H9 (cell line): Measurements from ENCODE around the gene CCL21. TPM values are rescaled to one million over a fixed set of nuclear protein-coding genes. Genes with fewer than 3 reads are reported as not detected.

Source experiments
- DNase-seq: peaks from one replicate; pipeline ENCODE4 v3.0.0-alpha.2; 2017
- H2AFZ ChIP-seq: one replicate; pipeline ENCODE4 v1.6.1; 2013; ENCODE audit warnings: mild to moderate bottlenecking, low read length, control low read depth, moderate library complexity
- H2AK5ac ChIP-seq: 2 replicates; pipeline ENCODE4 v1.6.1; 2013; ENCODE audit warnings: low read length, control low read depth, mixed read lengths; ENCODE audit not compliant: insufficient read length
- H2BK120ac ChIP-seq: one replicate; pipeline ENCODE4 v1.6.1; 2013; ENCODE audit warnings: low read depth, mild to moderate bottlenecking, low read length, control low read depth, inconsistent platforms; ENCODE audit not compliant: poor library complexity, severe bottlenecking
- H2BK12ac ChIP-seq: 2 replicates; pipeline ENCODE4 v1.6.1; 2013; ENCODE audit warnings: low read length, control low read depth, mixed read lengths, low read depth; ENCODE audit not compliant: insufficient read length
- H2BK15ac ChIP-seq: 2 replicates; pipeline ENCODE4 v1.6.1; 2013; ENCODE audit warnings: low read depth, low read length, control low read depth
- H2BK20ac ChIP-seq: one replicate; pipeline ENCODE4 v1.6.1; 2013; ENCODE audit warnings: low read depth, mild to moderate bottlenecking, low read length, control low read depth, inconsistent platforms; ENCODE audit not compliant: poor library complexity, severe bottlenecking
- H2BK5ac ChIP-seq: 2 replicates; pipeline ENCODE4 v1.6.1; 2013; ENCODE audit warnings: low read length, control low read depth, mixed read lengths; ENCODE audit not compliant: insufficient read length
- H3K14ac ChIP-seq: 2 replicates; pipeline ENCODE4 v1.6.1; 2013; ENCODE audit warnings: low read length, control low read depth; ENCODE audit not compliant: insufficient read depth
- H3K18ac ChIP-seq: 2 replicates; pipeline ENCODE4 v1.6.1; 2013; ENCODE audit warnings: low read depth, mild to moderate bottlenecking, mixed read lengths, low read length, control low read depth; ENCODE audit not compliant: insufficient read length
- H3K23ac ChIP-seq: 2 replicates; pipeline ENCODE4 v1.6.1; 2013; ENCODE audit warnings: low read length, control low read depth, mixed read lengths, low read depth; ENCODE audit not compliant: insufficient read length
- H3K23me2 ChIP-seq: 2 replicates; pipeline ENCODE4 v1.6.1; 2013; ENCODE audit warnings: low read depth, mild to moderate bottlenecking, mixed read lengths, low read length, control low read depth; ENCODE audit not compliant: insufficient read length, poor library complexity, severe bottlenecking
- H3K27ac ChIP-seq: 2 replicates; pipeline ENCODE4 v1.5.1; 2013; ENCODE audit warnings: low read length, control low read depth, mixed read lengths, low read depth; ENCODE audit not compliant: insufficient read length
- H3K27me3 ChIP-seq: 2 replicates; pipeline ENCODE4 v1.6.1; 2013; ENCODE audit warnings: low read length, control low read depth, inconsistent platforms; ENCODE audit not compliant: insufficient read depth
- H3K4ac ChIP-seq: 2 replicates; pipeline ENCODE4 v1.6.1; 2013; ENCODE audit warnings: low read depth, mild to moderate bottlenecking, control low read depth, inconsistent platforms, low read length, moderate library complexity
- H3K4me1 ChIP-seq: 2 replicates; pipeline ENCODE4 v1.6.1; 2013; ENCODE audit warnings: low read length, control low read depth, inconsistent platforms; ENCODE audit not compliant: insufficient read depth
- H3K4me2 ChIP-seq: 2 replicates; pipeline ENCODE4 v1.6.1; 2013; ENCODE audit warnings: low read length, control low read depth, mixed read lengths; ENCODE audit not compliant: insufficient read length, insufficient read depth
- H3K56ac ChIP-seq: 2 replicates; pipeline ENCODE4 v1.6.1; 2013; ENCODE audit warnings: low read depth, mild to moderate bottlenecking, mixed read lengths, low read length, control low read depth; ENCODE audit not compliant: insufficient read length
- H3K79me1 ChIP-seq: 2 replicates; pipeline ENCODE4 v1.6.1; 2013; ENCODE audit warnings: low read depth, mild to moderate bottlenecking, moderate library complexity, low read length, control low read depth, inconsistent platforms; ENCODE audit not compliant: insufficient read depth, poor library complexity, severe bottlenecking
- H3K79me2 ChIP-seq: 2 replicates; pipeline ENCODE4 v1.6.1; 2013; ENCODE audit warnings: low read length, control low read depth, inconsistent platforms; ENCODE audit not compliant: insufficient read depth
- H3K9ac ChIP-seq: 2 replicates; pipeline ENCODE4 v1.6.1; 2013; ENCODE audit warnings: low read length, control low read depth, mixed read lengths; ENCODE audit not compliant: insufficient read length; ENCODE audit errors: extremely low read depth
- H3K9me3 ChIP-seq: one replicate; pipeline ENCODE4 v1.6.1; 2013; ENCODE audit warnings: low read depth, low read length, inconsistent platforms; ENCODE audit not compliant: control insufficient read depth
- H3T11ph ChIP-seq: one replicate; pipeline ENCODE4 v1.6.1; 2013; ENCODE audit warnings: mild to moderate bottlenecking, low read length, control low read depth, inconsistent platforms
- H4K20me1 ChIP-seq: one replicate; pipeline ENCODE4 v1.6.1; 2013; ENCODE audit not compliant: control insufficient read depth, insufficient read length, insufficient read depth
- H4K5ac ChIP-seq: 2 replicates; pipeline ENCODE4 v1.6.1; 2013; ENCODE audit warnings: low read depth, mild to moderate bottlenecking, mixed read lengths, low read length, control low read depth; ENCODE audit not compliant: insufficient read length
- H4K8ac ChIP-seq: replicated peaks from 2 replicates; pipeline ENCODE4 v1.6.1; 2013; ENCODE audit warnings: low read length, control low read depth, mixed read lengths, low read depth; ENCODE audit not compliant: insufficient read length
- H4K91ac ChIP-seq: 2 replicates; pipeline ENCODE4 v1.6.1; 2013; ENCODE audit warnings: low read depth, mild to moderate bottlenecking, moderate library complexity, mixed read lengths, low read length, control low read depth; ENCODE audit not compliant: insufficient read length
- H3K27ac Mint-ChIP-seq, 3 experiments: 2 replicates in 2 of 3; 3 replicates in 1 of 3; pipeline ENCODE4 v1.8.0; 2020 to 2021; ENCODE audit warnings: mixed read lengths in 3 of 3, mild to moderate bottlenecking in 1 of 3, moderate library complexity in 1 of 3
- H3K27me3 Mint-ChIP-seq: 2 replicates; pipeline ENCODE4 v1.8.0; 2021; ENCODE audit warnings: low read depth, mild to moderate bottlenecking, moderate library complexity, mixed read lengths
- H3K36me3 Mint-ChIP-seq, 3 experiments: 2 replicates in 2 of 3; 3 replicates in 1 of 3; pipeline ENCODE4 v1.8.0; 2020 to 2021; ENCODE audit warnings: low read depth in 3 of 3, mixed read lengths in 3 of 3; ENCODE audit not compliant: insufficient read depth in 1 of 3
- H3K4me1 Mint-ChIP-seq, 2 experiments: 2 replicates each; pipeline ENCODE4 v1.8.0; 2020; ENCODE audit warnings: mixed read lengths in 2 of 2
- H3K4me3 Mint-ChIP-seq, 2 experiments: 2 replicates in 1 of 2; 3 replicates in 1 of 2; pipeline ENCODE4 v1.8.0; 2020 to 2021; ENCODE audit warnings: mild to moderate bottlenecking in 2 of 2, mixed read lengths in 2 of 2, moderate library complexity in 1 of 2
- H3K9me3 Mint-ChIP-seq, 2 experiments: 2 replicates in 1 of 2; 3 replicates in 1 of 2; pipeline ENCODE4 v1.8.0; 2020; ENCODE audit warnings: mild to moderate bottlenecking in 2 of 2, mixed read lengths in 2 of 2, moderate library complexity in 1 of 2
- CTCF ChIP-seq: fragments of 200-600 bp; sonication (generic); conservative IDR thresholded peaks from 3 replicates; pipeline ENCODE4 v1.8.0; 2021; ENCODE audit warnings: antibody characterized with exemption, mild to moderate bottlenecking
- WGBS: extraction: QIAGEN DNeasy Blood & Tissue Kit; methylation state at CpG from one replicate; pipeline ENCODE4 v1.1.7; 2013; ENCODE audit warnings: missing lambda C conversion rate, low lambda C conversion rate, mixed read lengths; ENCODE audit not compliant: insufficient read length; ENCODE audit errors: extremely low coverage; 5-methylcytosine and 5-hydroxymethylcytosine counted together
- total RNA-seq: library from RNA; stranded (reverse); gene quantifications from 2 replicates; pipeline ENCODE4 v1.2.1, GENCODE V29; 2021

Gene CCL21
- total RNA-seq, 1 experiment from 2014 or later = not detected

GRCh38 chr9:34715639-34716215 lies 5.8 kb upstream of the CCL21 start:
- Histone ChIP-seq H2BK12ac (no peak overlapping the region), H2AFZ (no peak overlapping the region), H3K79me2 (no peaks in the 10 kb centered on the region), H2AK5ac (no peak overlapping the region), H3K18ac (no peak overlapping the region), H4K91ac (no peak overlapping the region), H3K23ac (no peak overlapping the region), H3K4me1 (no peaks in the 10 kb centered on the region), H2BK120ac (no peak overlapping the region), H4K20me1 (no peaks in the 10 kb centered on the region), H3K4me2 (no peak overlapping the region), H3K14ac (no peak overlapping the region), H2BK20ac (no peak overlapping the region), H3K27me3 (no peaks in the 10 kb centered on the region), H2BK5ac (no peak overlapping the region), H3K27ac (no peak overlapping the region), H3K9me3 (no peaks in the 10 kb centered on the region), H4K5ac (no peak overlapping the region), H2BK15ac (no peak overlapping the region), H3K79me1 (no peaks in the 10 kb centered on the region), H3K56ac (no peak overlapping the region), H3K9ac (no peak overlapping the region), H3T11ph (no peak overlapping the region), H3K4ac (no peak overlapping the region), H3K23me2 (no peaks in the 10 kb centered on the region), H4K8ac (no peak overlapping the region)
- DNase-seq = no peak
- peaks cover 18% of the 10 kb centered on the region for H3K27me3 Mint-ChIP-seq
- no peaks in the 10 kb centered on the region; a peak in 1 of 7 replicates for H3K36me3 Mint-ChIP-seq
- TF ChIP-seq CTCF = no peak
- H3K9me3 Mint-ChIP-seq = no peaks in the 10 kb centered on the region; a peak in 1 of 5 replicates
- WGBS = no CpG with 5 or more reads among the region's 7 CpGs
- H3K4me1 Mint-ChIP-seq = no peaks in the 10 kb centered on the region
- peak overlapping the region in 1 of 3 experiments; percentile 83; a peak in 1 of 7 replicates for H3K27ac Mint-ChIP-seq
- H3K4me3 Mint-ChIP-seq = no peak overlapping the region
